HCT116 (cell line): Measurements from ENCODE around the gene CASP7. TPM values are rescaled to one million over a fixed set of nuclear protein-coding genes. Genes with fewer than 3 reads are reported as not detected.

Experiments
- ATAC-seq: fragments of 200-7000 bp; cut with Tn5 transposase; 2 replicates; pipeline ENCODE4 v1.9.1; 2020; ENCODE audit warnings: mild to moderate bottlenecking, moderate library complexity
- BruUV-seq: library from RNA; stranded (reverse); fragments of 400-500 nt; replicated peaks from 2 replicates; lab custom pipeline; 2021; lab: Mats Ljungman, UMichigan
- CTCF ChIA-PET: fragments of 300-600 bp; sonication (Branson Sonifier 250); formaldehyde crosslinking; loops from one replicate; lab custom pipeline; 2021; ENCODE audit warnings: antibody characterized with exemption; lab: Charles Lee
- POLR2A ChIA-PET: fragments of 300-600, 350-600 bp; sonication (Branson Sonifier 250); formaldehyde crosslinking; loops from one replicate; lab custom pipeline; 2021; ENCODE audit warnings: antibody characterized with exemption; lab: Charles Lee
- RAD21 ChIA-PET, 2 experiments: fragments of 300-600 bp; sonication (Branson Sonifier 250); formaldehyde crosslinking; loops; one replicate each; lab custom pipeline; 2023; ENCODE audit warnings: low total read pairs in 2 of 2; ENCODE audit not compliant: uncharacterized antibody in 2 of 2, unreplicated experiment in 2 of 2, low non-redundant PET in 1 of 2; lab: Charles Lee
- DNase-seq: peaks from one replicate; pipeline ENCODE4 v3.0.0-alpha.2; 2010; ENCODE audit warnings: low read depth, low spot score
- H2AFZ ChIP-seq: fragments of 200-600 bp; shearing (Covaris generic), sonication (generic); 2 replicates; pipeline ENCODE4 v1.6.1; 2017; ENCODE audit warnings: low read depth, mixed run types, mixed read lengths, antibody characterized with exemption, low read length; ENCODE audit not compliant: poor library complexity, severe bottlenecking
- H3K27ac ChIP-seq: 2 replicates; pipeline ENCODE4 v1.5.1; 2012; ENCODE audit warnings: low read depth, low read length
- H3K27me3 ChIP-seq: fragments of 200-600 bp; sonication (generic); 2 replicates; pipeline ENCODE4 v1.6.1; 2016; ENCODE audit warnings: mixed run types, low read length, mixed read lengths; ENCODE audit not compliant: insufficient read depth
- H3K36me3 ChIP-seq, 2 experiments: fragments of 200-500 bp in 1 of 2; fragments of 200-600 bp in 1 of 2; sonication (Bioruptor generic) in 1 of 2; sonication (generic) in 1 of 2; 2 replicates each; pipeline versions ENCODE4 v1.5.1 to v1.6.1; 2014 to 2016; ENCODE audit warnings: low read length in 2 of 2, inconsistent platforms in 1 of 2, mixed read lengths in 1 of 2, mixed run types in 1 of 2; ENCODE audit not compliant: insufficient read depth in 2 of 2, control insufficient read depth in 1 of 2
- H3K4me1 ChIP-seq, 2 experiments: fragments of 200-600 bp in 1 of 2; sonication (generic) in 1 of 2; 2 replicates each; pipeline versions ENCODE4 v1.5.1 to v1.6.1; 2012 to 2017; ENCODE audit warnings: low read length in 2 of 2, inconsistent platforms in 1 of 2, mild to moderate bottlenecking in 1 of 2, mixed read lengths in 1 of 2, mixed run types in 1 of 2, moderate library complexity in 1 of 2; ENCODE audit not compliant: insufficient read depth in 2 of 2, control insufficient read depth in 1 of 2
- H3K4me2 ChIP-seq: fragments of 200-600 bp; sonication (generic); 2 replicates; pipeline ENCODE4 v1.6.1; 2017; ENCODE audit warnings: mixed run types, low read length, mixed read lengths
- H3K4me3 ChIP-seq, 2 experiments: fragments of 200-600 bp in 1 of 2; sonication (generic) in 1 of 2; replicated peaks in 1 of 2; 2 replicates each; pipeline ENCODE4 v1.5.1; 2011 to 2016; ENCODE audit warnings: low read length in 2 of 2, control low read depth in 1 of 2, low read depth in 1 of 2, mild to moderate bottlenecking in 1 of 2, mixed read lengths in 1 of 2, mixed run types in 1 of 2
- H3K79me2 ChIP-seq: fragments of 200-600 bp; sonication (generic); 2 replicates; pipeline ENCODE4 v1.6.1; 2017; ENCODE audit warnings: mild to moderate bottlenecking, mixed run types, low read length, moderate library complexity, mixed read lengths; ENCODE audit not compliant: insufficient read depth
- H3K9ac ChIP-seq: fragments of 200-600 bp; sonication (generic); 2 replicates; pipeline ENCODE4 v1.6.1; 2016; ENCODE audit warnings: low read length, mixed read lengths
- H3K9me2 ChIP-seq: fragments of 200-600 bp; sonication (generic), shearing (Covaris generic); 2 replicates; pipeline ENCODE4 v1.6.1; 2017; ENCODE audit warnings: mixed run types, mild to moderate bottlenecking, moderate library complexity; ENCODE audit not compliant: insufficient read depth
- H3K9me3 ChIP-seq, 2 experiments: fragments of 200-500 bp in 1 of 2; fragments of 200-600 bp in 1 of 2; sonication (Bioruptor generic) in 1 of 2; sonication (generic) in 1 of 2; 2 replicates each; pipeline ENCODE4 v1.6.1; 2014 to 2017; ENCODE audit warnings: low read length in 2 of 2, mixed read lengths in 2 of 2, inconsistent platforms in 1 of 2, low read depth in 1 of 2, mild to moderate bottlenecking in 1 of 2, mixed run types in 1 of 2, moderate library complexity in 1 of 2; ENCODE audit not compliant: control insufficient read depth in 1 of 2, insufficient read depth in 1 of 2
- H4K20me1 ChIP-seq: fragments of 200-600 bp; sonication (generic), shearing (Covaris generic); 2 replicates; pipeline ENCODE4 v1.6.1; 2017; ENCODE audit warnings: mixed run types, mild to moderate bottlenecking, moderate library complexity; ENCODE audit not compliant: insufficient read depth
- CBX3 ChIP-seq: IDR thresholded peaks from 2 replicates; pipeline ENCODE4 v1.6.1; 2012; ENCODE audit warnings: low read depth
- CEBPB ChIP-seq: IDR thresholded peaks from 2 replicates; pipeline ENCODE4 v1.6.1; 2012; ENCODE audit warnings: low read depth
- CTCF ChIP-seq, 3 experiments: fragments of 200-600 bp in 1 of 3; sonication (generic) in 1 of 3; IDR thresholded peaks in 2 of 3; conservative IDR thresholded peaks in 1 of 3; 2 replicates each; pipeline ENCODE4 v1.5.1; 2012 to 2017; ENCODE audit warnings: low read depth in 2 of 3, low read length in 2 of 3, antibody characterized with exemption in 1 of 3, borderline replicate concordance in 1 of 3, control low read depth in 1 of 3, mild to moderate bottlenecking in 1 of 3, mixed read lengths in 1 of 3, mixed run types in 1 of 3, moderate library complexity in 1 of 3; ENCODE audit not compliant: insufficient read depth in 1 of 3
- EGR1 ChIP-seq: IDR thresholded peaks from 2 replicates; pipeline ENCODE4 v1.6.1; 2012; ENCODE audit warnings: low read depth
- EZH2 ChIP-seq: fragments of 200-600 bp; sonication (generic); IDR thresholded peaks from 2 replicates; pipeline ENCODE4 v1.6.1; 2017; ENCODE audit warnings: antibody characterized with exemption, mixed run types
- EZH2phosphoT487 ChIP-seq: fragments of 200-600 bp; IDR thresholded peaks from 2 replicates; pipeline ENCODE4 v1.6.1; 2018; ENCODE audit warnings: antibody characterized with exemption, borderline replicate concordance
- JUND ChIP-seq: IDR thresholded peaks from 2 replicates; pipeline ENCODE4 v1.6.1; 2012
- POLR2AphosphoS5 ChIP-seq: IDR thresholded peaks from 2 replicates; pipeline ENCODE4 v1.6.1; 2011; ENCODE audit warnings: mild to moderate bottlenecking, low read depth, low read length, moderate library complexity
- RAD21 ChIP-seq: IDR thresholded peaks from 2 replicates; pipeline ENCODE4 v1.6.1; 2012; ENCODE audit warnings: low read depth, mild to moderate bottlenecking
- SIN3A ChIP-seq: IDR thresholded peaks from 2 replicates; pipeline ENCODE4 v1.6.1; 2012; ENCODE audit warnings: low read depth
- SRF ChIP-seq: IDR thresholded peaks from 2 replicates; pipeline ENCODE4 v1.6.1; 2012; ENCODE audit warnings: low read depth
- TCF7L2 ChIP-seq: IDR thresholded peaks from 2 replicates; pipeline ENCODE4 v1.7.0; 2011; ENCODE audit warnings: borderline replicate concordance, inconsistent platforms; ENCODE audit not compliant: insufficient read depth, insufficient read length; ENCODE audit errors: extremely low read depth
- YY1 ChIP-seq: IDR thresholded peaks from 2 replicates; pipeline ENCODE4 v1.6.1; 2011; ENCODE audit warnings: low read length, low read depth, moderate library complexity, mild to moderate bottlenecking; ENCODE audit not compliant: insufficient replicate concordance; ENCODE audit errors: extremely low read depth
- ZFX ChIP-seq: fragments of 450-650 bp; IDR thresholded peaks from 2 replicates; pipeline ENCODE4 v1.6.1; 2017
- ZNF274 ChIP-seq: fragments of 200-500 bp; sonication (Bioruptor generic); IDR thresholded peaks from 2 replicates; pipeline ENCODE4 v1.6.1; 2014; ENCODE audit warnings: mild to moderate bottlenecking, low read depth, low read length, inconsistent platforms
- intact Hi-C: fragments of 100-400 bp; cut with micrococcal nuclease; formaldehyde crosslinking; loops from 2 replicates; pipeline ENCODE4 v1.10.0; 2022
- total RNA-seq: library from RNA; stranded (reverse); gene quantifications from one replicate; pipeline ENCODE4 v1.2.1, GENCODE V29; 2021; ENCODE audit not compliant: unreplicated experiment
- TF ChIP-seq, protein P1 (sequence below): IDR thresholded peaks from 2 replicates; pipeline ENCODE4 v1.6.1; 2012
- TF ChIP-seq, protein P2 (sequence below): IDR thresholded peaks from 2 replicates; pipeline ENCODE4 v1.6.1; 2012

The CASP7 gene
- total RNA-seq, 1 experiment from 2014 or later: 30.5 TPM

DNA sequence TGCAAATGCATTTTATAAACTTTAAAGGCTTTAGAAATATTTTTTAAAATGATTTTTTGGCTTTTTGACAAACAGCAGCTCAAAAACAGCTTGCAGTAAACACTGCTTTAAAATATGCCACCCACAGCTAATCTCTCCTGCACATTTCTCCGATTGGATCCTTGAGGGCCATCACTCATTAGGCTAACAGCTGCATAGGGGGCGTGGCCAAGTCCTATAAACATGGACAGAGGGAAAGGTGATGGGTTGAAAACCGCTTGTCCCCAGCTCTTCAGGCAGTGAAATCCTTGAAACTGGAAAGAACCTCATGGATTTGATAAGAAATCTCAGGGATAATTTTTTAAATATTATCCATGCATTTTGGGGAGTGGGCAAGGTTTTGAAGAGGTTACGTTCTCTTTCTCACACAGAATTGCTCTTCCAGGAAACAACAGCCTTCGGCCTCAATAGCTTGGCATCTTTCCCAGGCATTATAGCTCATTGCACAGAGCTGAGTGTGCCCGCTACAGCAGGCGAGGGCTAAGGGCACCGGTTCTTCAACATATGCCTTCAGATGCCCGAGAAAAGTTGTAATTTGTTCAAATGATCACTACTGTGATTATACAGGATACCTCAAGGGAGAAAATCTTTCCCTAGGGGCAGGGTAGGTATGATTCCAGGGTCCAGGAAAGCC is 73.4 kb downstream of the CASP7 start:
- no peak for TF ChIP-seq RAD21
- no peak for DNase-seq
- Histone ChIP-seq H3K9me3 (no peaks in the 10 kb centered on the region), H3K79me2 (no peaks in the 10 kb centered on the region), H2AFZ (no peak overlapping the region), H3K4me2 (no peak overlapping the region), H3K27me3 (no peaks in the 10 kb centered on the region), H3K4me3 (no peak overlapping the region), H3K4me1 (no peaks in the 10 kb centered on the region), H3K9me2 (no peaks in the 10 kb centered on the region), H3K27ac (no peak overlapping the region), H3K36me3 (no peaks in the 10 kb centered on the region), H4K20me1 (no peaks in the 10 kb centered on the region), H3K9ac (no peak overlapping the region)
- BruUV-seq: no TSS peak
- CTCF ChIA-PET: interaction anchor here (0.8 kb wide), 1 partner anchor 350 kb away, joined by 3 read pairs; no protein-coding TSS in a partner anchor
- POLR2A ChIA-PET: interaction anchor here (0.5 kb wide), 1 partner anchor 888 kb away, joined by 4 read pairs; no protein-coding TSS in a partner anchor
- RAD21 ChIA-PET: no interaction called here
- no peak for ATAC-seq
- intact Hi-C loops: no loop called here

DNA sequence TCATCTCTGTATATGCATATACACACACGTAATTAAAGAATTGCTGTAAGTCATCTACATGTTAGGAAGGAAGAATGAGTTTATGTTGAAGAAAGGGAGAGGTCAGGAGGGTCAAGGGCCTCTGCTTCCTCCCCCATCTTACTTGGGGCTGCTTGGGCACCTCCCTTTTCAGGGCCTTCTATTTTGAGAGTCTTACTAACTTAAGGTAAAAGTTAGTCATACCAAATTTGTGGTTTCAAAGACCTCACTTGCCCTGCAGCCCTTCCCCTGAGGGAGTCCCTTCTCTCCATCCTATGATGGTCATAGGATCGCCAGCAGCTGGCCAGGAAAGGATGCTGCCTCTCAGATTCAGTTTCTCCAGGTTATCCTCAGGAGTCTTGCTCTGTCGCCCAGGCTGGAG is 74.4 kb downstream of the CASP7 start:
- no peaks in the 10 kb centered on the region for H3K36me3 ChIP-seq
- H4K20me1 ChIP-seq: no peaks in the 10 kb centered on the region
- H3K9ac ChIP-seq: no peak overlapping the region
- H3K9me3 ChIP-seq: no peaks in the 10 kb centered on the region
- intact Hi-C loops: no loop called here
- ChIA-PET CTCF (no interaction called here), RAD21 (no interaction called here), POLR2A (no interaction called here)
- H3K4me1 ChIP-seq: no peaks in the 10 kb centered on the region
- no peaks in the 10 kb centered on the region for H3K9me2 ChIP-seq
- H3K27ac ChIP-seq: no peak overlapping the region
- H2AFZ ChIP-seq: no peak overlapping the region
- BruUV-seq: no TSS peak
- H3K4me2 ChIP-seq: no peak overlapping the region
- no peak overlapping the region for H3K4me3 ChIP-seq
- no peaks in the 10 kb centered on the region for H3K27me3 ChIP-seq
- H3K79me2 ChIP-seq: no peaks in the 10 kb centered on the region
- TF ChIP-seq CEBPB (no peak), CBX3 (no peak), SRF (no peak), SIN3A (no peak), EGR1 (no peak), ZNF274 (no peak), ZFX (no peak), EZH2phosphoT487 (no peak), CTCF (IDR thresholded peaks at IDR 0.05 in 2 of 3, conservative IDR thresholded peaks at IDR 0.05 in 1 of 3; ENCODE audit: borderline replicate concordance in 1 of 3, insufficient read depth in 1 of 3, low read depth in 2 of 3, low read length in 2 of 3) (no peak), POLR2AphosphoS5 (no peak), EZH2 (no peak), TCF7L2 (no peak), JUND (no peak), YY1 (no peak)
- TF ChIP-seq, protein P1, sequence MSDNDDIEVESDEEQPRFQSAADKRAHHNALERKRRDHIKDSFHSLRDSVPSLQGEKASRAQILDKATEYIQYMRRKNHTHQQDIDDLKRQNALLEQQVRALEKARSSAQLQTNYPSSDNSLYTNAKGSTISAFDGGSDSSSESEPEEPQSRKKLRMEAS: no peak
- TF ChIP-seq, protein P2, sequence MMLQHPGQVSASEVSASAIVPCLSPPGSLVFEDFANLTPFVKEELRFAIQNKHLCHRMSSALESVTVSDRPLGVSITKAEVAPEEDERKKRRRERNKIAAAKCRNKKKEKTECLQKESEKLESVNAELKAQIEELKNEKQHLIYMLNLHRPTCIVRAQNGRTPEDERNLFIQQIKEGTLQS: no peak
- no peak for ATAC-seq
- no peak for DNase-seq
